NT2/D1 (cell line): ENCODE data around the gene FHOD3.

Experiments used
- SUZ12 ChIP-seq: IDR thresholded peaks from 2 replicates; pipeline ENCODE4 v1.6.1; 2011; ENCODE audit not compliant: insufficient read length, insufficient read depth; ENCODE audit errors: extremely low read depth
- YY1 ChIP-seq: IDR thresholded peaks from 2 replicates; pipeline ENCODE4 v1.6.1; 2011; ENCODE audit not compliant: insufficient read length, insufficient read depth

DNA sequence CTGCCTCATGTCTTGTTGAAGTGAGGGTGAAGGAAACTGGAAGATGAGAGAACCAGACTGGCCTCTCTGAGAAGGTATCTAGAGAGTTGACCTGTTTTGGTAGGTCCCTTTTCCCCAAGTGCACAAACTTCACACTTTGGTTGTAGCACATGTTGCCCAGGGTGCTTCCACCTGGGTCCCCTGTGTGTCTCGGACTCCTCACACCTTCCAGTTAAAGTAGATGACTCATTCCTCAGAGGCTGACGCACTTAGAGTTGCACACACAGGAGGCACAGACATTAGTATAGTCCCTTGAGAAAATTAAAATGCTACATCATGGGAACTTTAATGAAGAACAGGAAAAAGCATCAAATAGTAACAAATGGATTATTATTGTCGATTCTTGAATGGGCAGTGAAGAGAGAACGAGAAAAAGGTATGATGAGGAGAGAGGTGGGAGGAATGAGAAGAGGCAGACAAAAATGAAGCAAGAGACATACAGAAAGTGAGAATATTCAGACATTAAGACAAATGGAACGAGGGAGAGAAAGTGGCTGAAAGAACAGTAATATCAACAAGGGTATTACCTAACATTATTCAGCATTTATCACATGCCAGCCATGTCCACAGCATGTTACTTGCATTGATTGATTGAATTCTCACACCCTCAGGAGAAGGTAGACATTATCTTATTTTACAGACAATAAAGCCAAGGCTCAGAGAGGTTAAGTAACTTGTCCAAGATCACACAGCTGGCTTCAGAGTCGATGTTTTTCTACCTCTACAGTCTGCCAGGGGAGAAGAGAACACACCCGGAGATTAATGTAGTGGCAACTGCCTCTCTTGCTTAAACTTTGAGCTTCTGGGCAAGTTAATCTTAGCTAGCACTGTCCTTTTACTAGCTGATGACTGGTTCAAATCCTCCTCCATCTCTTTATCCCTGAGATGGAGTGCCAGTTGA, 68.6 kb downstream of the FHOD3 start:
- TF ChIP-seq YY1 (no peak), SUZ12 (no peak)
